Lower leg skin (tissue), 4 donors: ENCODE results near the gene RASSF6. TPM values are rescaled to one million over a fixed set of nuclear protein-coding genes. Genes with fewer than 3 reads are reported as not detected.

Experiments
- DNase-seq, 2 donors: peaks; one replicate each; pipeline ENCODE4 v3.0.0-alpha.2; 2019; ENCODE audit warnings: low spot score in 2 of 2
- H3K4me3 ChIP-seq: fragments of 200-600 bp; sonication (generic); 2 replicates; pipeline ENCODE4 v1.5.1; 2017; ENCODE audit warnings: mild to moderate bottlenecking, low read depth; ENCODE audit not compliant: poor library complexity, severe bottlenecking
- POLR2A ChIP-seq, 2 donors: fragments of 450-650 bp; IDR thresholded peaks; one replicate each; pipeline ENCODE4 v1.6.1; 2016 to 2017; ENCODE audit warnings: antibody characterized with exemption in 2 of 2, mild to moderate bottlenecking in 1 of 2, moderate library complexity in 1 of 2
- WGBS, 2 donors: methylation state at CpG; one replicate each; pipeline ENCODE4 v1.1.5; 2018; 5-methylcytosine and 5-hydroxymethylcytosine counted together
- intact Hi-C: fragments of 100-400 bp; cut with DNase I; formaldehyde crosslinking; loops from one replicate; pipeline ENCODE4 v1.15.0; 2023; ENCODE audit warnings: low total_unique reads
- total RNA-seq, 4 donors: library from RNA; depleted of rRNA; stranded (reverse); fragments of >200 nt; gene quantifications; one replicate each; pipeline ENCODE4 v1.1.0, GENCODE V29; 2016
- TF ChIP-seq, protein P1 (sequence below), 3 donors: fragments of 450-650 bp; IDR thresholded peaks; one replicate each; pipeline ENCODE4 v1.5.1; 2016; ENCODE audit warnings: antibody characterized with exemption in 3 of 3, mild to moderate bottlenecking in 3 of 3, moderate library complexity in 2 of 3

The RASSF6 gene
- total RNA-seq, 4 donors from 2014 or later = 6.2 to 15.1 (median 11.5) TPM

DNA sequence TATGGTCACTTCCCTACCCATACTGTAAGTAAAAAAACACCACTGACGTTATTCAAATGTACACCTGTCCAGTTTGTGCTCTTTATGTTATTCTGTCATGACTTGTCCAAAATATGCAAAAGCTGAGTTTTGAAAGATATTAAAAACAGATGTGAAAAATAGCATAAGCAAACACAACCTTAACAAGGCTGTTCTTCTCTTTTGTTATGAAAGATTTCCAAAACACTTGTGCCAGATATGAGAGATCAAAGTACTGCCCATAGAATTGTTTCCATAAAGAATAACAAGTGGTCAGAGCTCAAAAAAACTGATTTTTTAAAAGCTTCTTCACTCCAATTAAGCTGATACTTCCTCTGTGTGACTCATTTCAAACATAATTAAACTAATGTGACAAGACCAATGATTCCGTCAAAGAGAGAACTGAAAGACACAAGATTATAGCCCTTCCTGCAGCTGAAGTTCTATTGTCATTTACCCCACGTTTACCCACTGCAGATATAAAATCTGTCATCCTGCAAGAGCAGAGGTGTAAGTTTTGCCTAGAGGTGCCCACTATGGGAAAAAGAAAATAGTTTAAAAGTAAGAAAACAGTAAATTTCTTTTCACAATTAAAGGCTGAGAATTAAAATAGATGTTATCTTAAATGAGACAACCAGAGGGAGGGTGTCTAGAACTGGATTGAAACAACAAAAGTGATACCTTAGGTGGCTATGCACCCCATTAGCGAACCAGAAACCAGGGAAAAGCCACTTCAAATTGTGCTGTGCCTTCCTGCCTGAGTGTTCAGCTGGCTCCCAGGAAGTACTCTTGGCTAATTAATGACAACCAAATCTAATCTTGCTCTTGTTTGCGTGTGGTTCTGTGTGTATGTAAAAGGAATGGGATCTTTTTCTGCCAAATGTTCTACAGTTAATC is 30.1 kb downstream of the RASSF6 start:
- no peak overlapping the region for H3K4me3 ChIP-seq
- TF ChIP-seq, protein P1, sequence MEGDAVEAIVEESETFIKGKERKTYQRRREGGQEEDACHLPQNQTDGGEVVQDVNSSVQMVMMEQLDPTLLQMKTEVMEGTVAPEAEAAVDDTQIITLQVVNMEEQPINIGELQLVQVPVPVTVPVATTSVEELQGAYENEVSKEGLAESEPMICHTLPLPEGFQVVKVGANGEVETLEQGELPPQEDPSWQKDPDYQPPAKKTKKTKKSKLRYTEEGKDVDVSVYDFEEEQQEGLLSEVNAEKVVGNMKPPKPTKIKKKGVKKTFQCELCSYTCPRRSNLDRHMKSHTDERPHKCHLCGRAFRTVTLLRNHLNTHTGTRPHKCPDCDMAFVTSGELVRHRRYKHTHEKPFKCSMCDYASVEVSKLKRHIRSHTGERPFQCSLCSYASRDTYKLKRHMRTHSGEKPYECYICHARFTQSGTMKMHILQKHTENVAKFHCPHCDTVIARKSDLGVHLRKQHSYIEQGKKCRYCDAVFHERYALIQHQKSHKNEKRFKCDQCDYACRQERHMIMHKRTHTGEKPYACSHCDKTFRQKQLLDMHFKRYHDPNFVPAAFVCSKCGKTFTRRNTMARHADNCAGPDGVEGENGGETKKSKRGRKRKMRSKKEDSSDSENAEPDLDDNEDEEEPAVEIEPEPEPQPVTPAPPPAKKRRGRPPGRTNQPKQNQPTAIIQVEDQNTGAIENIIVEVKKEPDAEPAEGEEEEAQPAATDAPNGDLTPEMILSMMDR (IDR thresholded peaks at IDR 0.05) = no peak
- no peak for TF ChIP-seq POLR2A (IDR thresholded peaks at IDR 0.05)
- intact Hi-C loops = no loop called here
- no peak for DNase-seq
- 28 to 31% methylated on average over 5 of the region's 5 CpGs for WGBS, 2 donors

- TF ChIP-seq POLR2A (IDR thresholded peaks at IDR 0.05) = no peak
- TF ChIP-seq, protein P1 (IDR thresholded peaks at IDR 0.05) = no peak
- H3K4me3 ChIP-seq = no peak overlapping the region
- DNase-seq = no peak
- intact Hi-C loops = no loop called here
- 52 to 55% methylated on average over 4 of the region's 4 CpGs for WGBS, 2 donors
Observed at GRCh38 chr4:73589261-73589847, 30.9 kb downstream of the RASSF6 start.

DNA sequence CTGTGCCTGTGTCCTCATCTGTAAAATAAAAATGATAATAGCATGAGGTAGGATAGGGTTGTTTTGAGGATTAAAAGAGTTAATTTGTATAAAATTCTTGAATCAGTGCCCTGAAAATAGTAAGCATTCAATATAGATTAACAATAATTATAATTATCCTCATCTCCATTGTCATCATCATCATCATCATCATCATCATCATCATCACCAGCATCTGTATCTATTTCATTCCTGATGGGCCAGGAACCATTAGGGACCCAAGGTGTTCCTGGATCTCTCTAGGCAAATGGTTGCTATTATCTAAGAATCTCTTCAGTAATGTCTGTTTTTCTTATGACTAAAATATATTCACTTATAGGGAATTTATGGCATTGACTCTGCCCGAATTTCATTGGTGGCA is 31.6 kb downstream of the RASSF6 start:
- 65% methylated on average over 1 of the region's 1 CpG for WGBS, 2 donors
- TF ChIP-seq, protein P1 (IDR thresholded peaks at IDR 0.05) = no peak
- no peak for TF ChIP-seq POLR2A (IDR thresholded peaks at IDR 0.05)
- intact Hi-C loops = no loop called here

GRCh38 chr4:73586666-73587065 is 33.6 kb downstream of the RASSF6 start:
- WGBS, 2 donors = 79 to 82% methylated on average over 3 of the region's 3 CpGs
- intact Hi-C loops = no loop called here
- no peak for DNase-seq
- H3K4me3 ChIP-seq = no peak overlapping the region
- TF ChIP-seq, protein P1 (IDR thresholded peaks at IDR 0.05) = no peak
- TF ChIP-seq POLR2A (IDR thresholded peaks at IDR 0.05) = no peak

More for the DNA sequence above, 31.6 kb downstream of the RASSF6 start:
- DNase-seq = no peak
- H3K4me3 ChIP-seq = no peak overlapping the region

GRCh38 chr4:73586040-73586439 is 34.2 kb downstream of the RASSF6 start:
- no peak for TF ChIP-seq POLR2A (IDR thresholded peaks at IDR 0.05)
- TF ChIP-seq, protein P1 (IDR thresholded peaks at IDR 0.05) = no peak
- intact Hi-C loops = no loop called here
- DNase-seq = no peak
- no peak overlapping the region for H3K4me3 ChIP-seq
- WGBS, 2 donors = 92 to 94% methylated on average over 1 of the region's 1 CpG
